ENCODE measurements around the gene STEAP1B. TPM values are rescaled to one million over a fixed set of nuclear protein-coding genes. Genes with fewer than 3 reads are reported as not detected.
"Not testable (repeated sequence)": the region's sequence is repeated elsewhere in the genome, so short reads cannot be mapped to it uniquely, and the experiment has no call there.

The STEAP1B gene
- total RNA-seq, 1 donor from 2014 or later, result 9.5 TPM

GRCh38 chr7:22457471-22457870 lies 42.5 kb downstream of the STEAP1B start:
- peaks cover 12% of the 10 kb centered on the region for H3K27me3 Mint-ChIP-seq (ENCODE audit: low read depth)
- no peak overlapping the region for H3K27ac Mint-ChIP-seq (ENCODE audit: unreplicated experiment)

DNA sequence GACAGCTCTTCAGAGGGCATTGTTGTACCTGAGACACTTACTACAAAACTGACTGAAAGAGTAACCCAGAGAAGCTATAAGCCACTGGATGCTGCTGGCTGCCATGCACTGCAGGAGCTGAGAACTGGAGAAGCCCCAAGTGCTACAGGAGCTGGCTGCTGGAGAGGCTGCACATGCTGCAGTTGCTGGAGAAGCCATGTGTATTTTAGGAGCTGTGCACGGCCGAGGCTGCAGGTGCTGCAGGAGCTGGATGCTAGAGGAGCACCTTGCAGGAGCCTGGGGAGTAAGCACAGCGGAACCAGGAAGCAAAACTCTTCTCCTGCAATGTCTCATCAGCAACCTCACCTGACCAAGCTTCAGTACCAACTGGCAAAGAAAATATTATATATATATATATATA lies 45.5 kb downstream of the STEAP1B start:
- no peak for DNase-seq (ENCODE audit: low read depth, low spot score)
- Mint-ChIP-seq H3K4me3 (no peak overlapping the region), H3K27ac (ENCODE audit: unreplicated experiment) (no peak overlapping the region), H3K27me3 (ENCODE audit: low read depth) (peaks cover 18% of the 10 kb centered on the region), H3K9me3 (no peaks in the 10 kb centered on the region), H3K36me3 (ENCODE audit: low read depth) (peaks cover 3% of the 10 kb centered on the region), H3K4me1 (peaks cover 6% of the 10 kb centered on the region)
- no peak for TF ChIP-seq CTCF (conservative IDR thresholded peaks at IDR 0.05)

More at GRCh38 chr7:22457471-22457870, 42.5 kb downstream of the STEAP1B start:
- no peak for TF ChIP-seq CTCF (conservative IDR thresholded peaks at IDR 0.05)
- H3K36me3 Mint-ChIP-seq (ENCODE audit: low read depth), result no peaks in the 10 kb centered on the region
- peaks cover 2% of the 10 kb centered on the region for H3K4me1 Mint-ChIP-seq
- H3K9me3 Mint-ChIP-seq, result no peaks in the 10 kb centered on the region
- no peak for DNase-seq (ENCODE audit: low read depth, low spot score)
- H3K4me3 Mint-ChIP-seq, result no peak overlapping the region

GRCh38 chr7:22452960-22453558 lies 46.9 kb downstream of the STEAP1B start:
- H3K27ac Mint-ChIP-seq (ENCODE audit: unreplicated experiment), result no peak overlapping the region
- H3K27me3 Mint-ChIP-seq (ENCODE audit: low read depth), result peaks cover 18% of the 10 kb centered on the region
- H3K36me3 Mint-ChIP-seq (ENCODE audit: low read depth), result peaks cover 3% of the 10 kb centered on the region
- no peak for DNase-seq (ENCODE audit: low read depth, low spot score)
- no peak overlapping the region for H3K4me3 Mint-ChIP-seq
- no peak for TF ChIP-seq CTCF (conservative IDR thresholded peaks at IDR 0.05)
- H3K9me3 Mint-ChIP-seq, result peaks cover 3% of the 10 kb centered on the region
- H3K4me1 Mint-ChIP-seq, result peaks cover 6% of the 10 kb centered on the region

GRCh38 chr7:22452142-22452959 lies 47.6 kb downstream of the STEAP1B start:
- peaks cover 18% of the 10 kb centered on the region for H3K27me3 Mint-ChIP-seq (ENCODE audit: low read depth)
- peaks cover 3% of the 10 kb centered on the region for H3K36me3 Mint-ChIP-seq (ENCODE audit: low read depth)
- peaks cover 6% of the 10 kb centered on the region for H3K4me1 Mint-ChIP-seq
- H3K9me3 Mint-ChIP-seq, result peaks cover 3% of the 10 kb centered on the region
- TF ChIP-seq CTCF (conservative IDR thresholded peaks at IDR 0.05), result peak; percentile 76
- no peak overlapping the region for H3K4me3 Mint-ChIP-seq
- peak; percentile 70 for DNase-seq (ENCODE audit: low read depth, low spot score)
- H3K27ac Mint-ChIP-seq (ENCODE audit: unreplicated experiment), result no peak overlapping the region

DNA sequence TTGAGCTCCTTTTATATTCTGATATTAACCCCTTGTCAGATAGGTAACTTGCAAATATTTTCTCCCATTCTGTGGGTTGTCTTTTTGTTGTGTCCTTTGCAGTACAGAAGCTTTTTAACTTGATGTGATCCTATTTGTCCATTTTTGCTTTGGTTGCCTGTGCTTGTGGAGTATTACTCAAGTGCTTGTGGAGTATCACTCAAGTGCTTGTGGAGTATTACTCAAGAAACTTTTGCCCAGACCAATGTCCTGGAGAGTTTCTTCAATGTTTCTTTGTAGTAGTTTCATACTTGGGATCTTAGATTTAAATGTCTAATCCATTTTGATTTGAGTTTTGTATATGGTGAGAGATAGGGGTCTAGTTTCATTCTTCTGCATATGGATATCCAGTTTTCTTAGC lies 50.0 kb downstream of the STEAP1B start:
- Mint-ChIP-seq H3K4me1 (peaks cover 16% of the 10 kb centered on the region), H3K27me3 (ENCODE audit: low read depth) (peaks cover 18% of the 10 kb centered on the region)
- not testable (repeated sequence) for H3K4me3 Mint-ChIP-seq; H3K27ac Mint-ChIP-seq (ENCODE audit: unreplicated experiment); H3K36me3 Mint-ChIP-seq (ENCODE audit: low read depth); H3K9me3 Mint-ChIP-seq; DNase-seq (ENCODE audit: low read depth, low spot score)

GRCh38 chr7:22447762-22448161 lies 52.2 kb downstream of the STEAP1B start:
- no peak for TF ChIP-seq CTCF (conservative IDR thresholded peaks at IDR 0.05)

More at GRCh38 chr7:22447762-22448161, 52.2 kb downstream of the STEAP1B start:
- Mint-ChIP-seq H3K9me3 (peaks cover 3% of the 10 kb centered on the region), H3K4me1 (peaks cover 32% of the 10 kb centered on the region), H3K27me3 (ENCODE audit: low read depth) (peaks cover 9% of the 10 kb centered on the region), H3K36me3 (ENCODE audit: low read depth) (peaks cover 3% of the 10 kb centered on the region), H3K27ac (ENCODE audit: unreplicated experiment) (no peak overlapping the region), H3K4me3 (no peak overlapping the region)
- no peak for DNase-seq (ENCODE audit: low read depth, low spot score)

Data from neural crest cell (in vitro differentiated cells).